Natural killer cell (primary cell): Measurements from ENCODE around the gene SORCS2. TPM values are rescaled to one million over a fixed set of nuclear protein-coding genes. Genes with fewer than 3 reads are reported as not detected.

Source experiments
- ATAC-seq, 3 donors: fragments of 150-1000 bp in 2 of 3; fragments of 200-7000 bp in 1 of 3; cut with Tn5 transposase; 1 replicate in 1 of 3; 2 replicates in 2 of 3; pipeline ENCODE4 v1.10.0; 2021; ENCODE audit warnings: mild to moderate bottlenecking in 2 of 3, moderate library complexity in 2 of 3
- DNase-seq, 2 donors: peaks; one replicate each; pipeline versions ENCODE4 v3.0.0 to v3.0.0-alpha.2; 2013 to 2021; ENCODE audit warnings: mixed read lengths in 1 of 2
- H3K27ac ChIP-seq: one replicate; pipeline ENCODE4 v1.5.1; 2013; ENCODE audit warnings: mild to moderate bottlenecking, low read length
- H3K27me3 ChIP-seq: one replicate; pipeline ENCODE4 v1.6.1; 2013; ENCODE audit warnings: low read length; ENCODE audit not compliant: control insufficient read depth, insufficient read depth
- H3K36me3 ChIP-seq: one replicate; pipeline ENCODE4 v1.6.1; 2013; ENCODE audit warnings: low read length; ENCODE audit not compliant: control insufficient read depth, insufficient read depth
- H3K4me1 ChIP-seq: one replicate; pipeline ENCODE4 v1.6.1; 2013; ENCODE audit warnings: low read length; ENCODE audit not compliant: control insufficient read depth, insufficient read depth
- H3K4me3 ChIP-seq: one replicate; pipeline ENCODE4 v1.5.1; 2013; ENCODE audit warnings: low read length
- H3K9me3 ChIP-seq: one replicate; pipeline ENCODE4 v1.6.1; 2013; ENCODE audit warnings: low read length; ENCODE audit not compliant: control insufficient read depth, insufficient read depth
- H3K27ac Mint-ChIP-seq, 2 donors: one replicate each; pipeline ENCODE4 v1.8.0; 2022; ENCODE audit warnings: mild to moderate bottlenecking in 2 of 2, mixed read lengths in 2 of 2, moderate library complexity in 1 of 2
- H3K27me3 Mint-ChIP-seq, 2 donors: one replicate each; pipeline ENCODE4 v1.8.0; 2022; ENCODE audit warnings: low read depth in 2 of 2, mixed read lengths in 2 of 2
- H3K36me3 Mint-ChIP-seq: one replicate; pipeline ENCODE4 v1.8.0; 2022; ENCODE audit warnings: mixed read lengths
- H3K4me1 Mint-ChIP-seq, 2 donors: one replicate each; pipeline ENCODE4 v1.8.0; 2022; ENCODE audit warnings: mixed read lengths in 2 of 2
- H3K4me3 Mint-ChIP-seq: one replicate; pipeline ENCODE4 v1.8.0; 2022; ENCODE audit warnings: mild to moderate bottlenecking, moderate library complexity, mixed read lengths
- H3K9me3 Mint-ChIP-seq, 2 donors: one replicate each; pipeline ENCODE4 v1.8.0; 2022; ENCODE audit warnings: mixed read lengths in 2 of 2
- CTCF ChIP-seq: fragments of 200-600 bp; IDR thresholded peaks from one replicate; pipeline ENCODE4 v1.8.0; 2022; ENCODE audit warnings: antibody characterized with exemption
- WGBS: methylation state at CpG from one replicate; pipeline ENCODE4 v1.1.7; 2013; ENCODE audit warnings: missing lambda C conversion rate; ENCODE audit not compliant: insufficient coverage; 5-methylcytosine and 5-hydroxymethylcytosine counted together
- intact Hi-C: fragments of 100-400 bp; cut with micrococcal nuclease; formaldehyde crosslinking; loops from one replicate; pipeline ENCODE4 v1.14.2; 2022
- total RNA-seq, 4 donors: library from RNA; stranded (reverse); fragments of 120-200 nt in 1 of 4; gene quantifications; one replicate each; pipeline versions ENCODE4 v1.2.3 to v1.2.4, GENCODE V29; 2013 to 2022

SORCS2 gene
- total RNA-seq, 3 donors from 2014 or later (not counting 1 experiment from before 2014, with no cell fraction given) = 1.2 to 2.5 (median 1.4) TPM

GRCh38 chr4:7361280-7361895 is 169.1 kb downstream of the SORCS2 start:
- H3K36me3 ChIP-seq = no peaks in the 10 kb centered on the region

GRCh38 chr4:7362341-7362740 is 170.0 kb downstream of the SORCS2 start:
- Histone ChIP-seq H3K27me3 (no peaks in the 10 kb centered on the region), H3K4me3 (no peak overlapping the region), H3K9me3 (no peaks in the 10 kb centered on the region), H3K4me1 (no peaks in the 10 kb centered on the region), H3K27ac (no peak overlapping the region), H3K36me3 (no peaks in the 10 kb centered on the region)
- ATAC-seq (no peak), DNase-seq (no peak)
- 91% methylated on average over 2 of the region's 2 CpGs for WGBS
- peaks cover 5 to 10% of the 10 kb centered on the region in 2 donors for H3K4me1 Mint-ChIP-seq
- peaks cover 0 to 14% of the 10 kb centered on the region in 2 donors for H3K27me3 Mint-ChIP-seq
- no peak overlapping the region for H3K4me3 Mint-ChIP-seq
- intact Hi-C loops = no loop called here
- H3K36me3 Mint-ChIP-seq = no peaks in the 10 kb centered on the region
- no peak overlapping the region for H3K27ac Mint-ChIP-seq
- H3K9me3 Mint-ChIP-seq = peaks cover 0 to 2% of the 10 kb centered on the region in 2 donors
- TF ChIP-seq CTCF = no peak

More at GRCh38 chr4:7361280-7361895, 169.1 kb downstream of the SORCS2 start:
- no peaks in the 10 kb centered on the region for H3K4me1 ChIP-seq
- H3K4me3 ChIP-seq = no peak overlapping the region
- H3K4me1 Mint-ChIP-seq = peaks cover under 1 to 4% of the 10 kb centered on the region in 2 donors
- H3K27ac ChIP-seq = no peak overlapping the region
- intact Hi-C loops = no loop called here
- no peak overlapping the region for H3K27ac Mint-ChIP-seq
- TF ChIP-seq CTCF = no peak
- H3K9me3 Mint-ChIP-seq = peaks cover 0 to 2% of the 10 kb centered on the region in 2 donors
- no peak for ATAC-seq
- H3K36me3 Mint-ChIP-seq = no peaks in the 10 kb centered on the region
- 77% methylated on average over 14 of the region's 14 CpGs for WGBS
- H3K27me3 Mint-ChIP-seq = peaks cover 0 to 10% of the 10 kb centered on the region in 2 donors
- H3K9me3 ChIP-seq = no peaks in the 10 kb centered on the region
- no peaks in the 10 kb centered on the region for H3K27me3 ChIP-seq
- no peak overlapping the region for H3K4me3 Mint-ChIP-seq
- no peak for DNase-seq

GRCh38 chr4:7362862-7363430 is 170.6 kb downstream of the SORCS2 start:
- Mint-ChIP-seq H3K9me3 (peaks cover 0 to 2% of the 10 kb centered on the region in 2 donors), H3K4me3 (no peak overlapping the region), H3K4me1 (peaks cover 5 to 10% of the 10 kb centered on the region in 2 donors), H3K27ac (no peak overlapping the region), H3K27me3 (peaks cover 0 to 14% of the 10 kb centered on the region in 2 donors), H3K36me3 (no peaks in the 10 kb centered on the region)
- Histone ChIP-seq H3K27me3 (no peaks in the 10 kb centered on the region), H3K27ac (no peak overlapping the region), H3K36me3 (no peaks in the 10 kb centered on the region), H3K4me1 (no peaks in the 10 kb centered on the region), H3K4me3 (no peak overlapping the region), H3K9me3 (no peaks in the 10 kb centered on the region)
- TF ChIP-seq CTCF = no peak
- DNase-seq (no peak), ATAC-seq (no peak)
- intact Hi-C loops = no loop called here
- WGBS = 97% methylated on average over 4 of the region's 4 CpGs
